ENCODE results near the gene ACMSD. TPM values are rescaled to one million over a fixed set of nuclear protein-coding genes. Genes with fewer than 3 reads are reported as not detected.

The ACMSD gene
- total and polyA plus RNA-seq, 10 of the 15 experiments (the other 5 are each of a cell fraction or from before 2014, with no cell fraction given): 0.08 TPM; not detected in 9

GRCh38 chr2:134918526-134919340, 80.3 kb downstream of the ACMSD start, which contains the start of gene CCNT2 (continued):
- TF ChIP-seq EED (IDR thresholded peaks at IDR 0.05; ENCODE audit: low read depth) (no peak), ATF7 (IDR thresholded peaks at IDR 0.05; ENCODE audit: low read depth) (peak; percentile 43; the same call in 1 of the 2 replicates), IRF4 (IDR thresholded peaks at IDR 0.05; ENCODE audit: low read depth, low read length) (no peak), SP1 (IDR thresholded peaks at IDR 0.05; ENCODE audit: low read depth, low read length) (peak; percentile 79), RFX5 (IDR thresholded peaks at IDR 0.05; ENCODE audit: low read depth, low read length) (peak; percentile 13; the same call in 1 of the 2 replicates)

- Histone ChIP-seq H3K4me3 (peak overlapping the region; percentile 91), H3K9ac (ENCODE audit: control insufficient read depth, insufficient read depth, low read length) (peak overlapping the region; percentile 100), H3K9me3 (replicated peaks; ENCODE audit: control insufficient read depth, insufficient read depth, low read length) (no peaks in the 10 kb centered on the region), H3K4me1 (ENCODE audit: control insufficient read depth, insufficient read depth, low read length) (peaks cover 6% of the 10 kb centered on the region), H3K27ac (ENCODE audit: control insufficient read depth, insufficient read depth) (peak overlapping the region; percentile 99), H2AFZ (ENCODE audit: control insufficient read depth, low read depth, low read length) (peak overlapping the region; percentile 95), H3K27me3 (replicated peaks in 1 of 2; ENCODE audit: control insufficient read depth in 2 of 2, insufficient read depth in 2 of 2, low read length in 1 of 2) (no peaks in the 10 kb centered on the region), H3K79me2 (ENCODE audit: control insufficient read depth, insufficient read depth, low read length) (peaks cover 63% of the 10 kb centered on the region), H4K20me1 (ENCODE audit: control insufficient read depth, insufficient read depth) (no peaks in the 10 kb centered on the region), H3K4me2 (ENCODE audit: control insufficient read depth, insufficient read depth) (peak overlapping the region; percentile 77), H3K36me3 (ENCODE audit: control insufficient read depth in 2 of 2, insufficient read depth in 2 of 2, low read length in 1 of 2) (peaks cover 0 to 8% of the 10 kb centered on the region in 2 experiments; a peak in 1 of 4 replicates)
- POLR2A ChIA-PET: interaction anchor here (0.5 to 1.1 kb wide), 4 partner anchors 8 to 630 kb away, joined by 3 to 6 read pairs (median 4); no protein-coding TSS in a partner anchor
- ATAC-seq (peak; percentile 26), FAIRE-seq (peak; percentile 31), DNase-seq (ENCODE audit: low read depth, low spot score) (no peak)
- in situ Hi-C loops (cut with MboI) (loop anchor here (10.0 kb wide), 1 partner anchor 805 kb away; no protein-coding TSS in a partner anchor), intact Hi-C loops (cut with micrococcal nuclease; ENCODE audit: unreplicated experiment) (loop anchor here (5.0 to 10.0 kb wide), 2 partner anchors 805 to 823 kb away; partner anchors contain the start of gene UBXN4)
- SMC1A ChIA-PET (ENCODE audit: uncharacterized antibody, unreplicated experiment): interaction anchor here (0.9 to 1.2 kb wide), 2 partner anchors 10 to 21 kb away, joined by 3 to 4 read pairs; no protein-coding TSS in a partner anchor
- CTCF ChIA-PET: no interaction called here
- RAD21 ChIA-PET (ENCODE audit: unreplicated experiment): no interaction called here
- under 1% methylated on average over 30 of the region's 30 CpGs for WGBS (ENCODE audit: insufficient coverage, insufficient replicate concordance, low lambda C conversion rate, missing lambda C conversion rate)
- no TSS peak for BruUV-seq (replicated peaks)
- peak; percentile 41; the same call in 1 of the 2 replicates for TF ChIP-seq PML (IDR thresholded peaks at IDR 0.05; ENCODE audit: low read length)
- TF ChIP-seq BRCA1 (IDR thresholded peaks at IDR 0.05; ENCODE audit: low read depth, low read length): no peak
- no peak for TF ChIP-seq ZZZ3 (IDR thresholded peaks at IDR 0.05; ENCODE audit: control insufficient read depth, insufficient read length, low read depth)
- 0 out of 2 replicates have a peak, but pooled peaks have one; percentile 2 for TF ChIP-seq TAF1 (IDR thresholded peaks at IDR 0.05; ENCODE audit: borderline replicate concordance, low read depth, low read length)
- no peak for TF ChIP-seq SIX5 (IDR thresholded peaks at IDR 0.05; ENCODE audit: low read depth, low read length, severe bottlenecking)
- 0 out of 2 replicates have a peak, but pooled peaks have one; percentile 2 for TF ChIP-seq SIN3A (IDR thresholded peaks at IDR 0.05; ENCODE audit: low read depth, low read length)
- TF ChIP-seq SREBF1 (IDR thresholded peaks at IDR 0.05; ENCODE audit: low read length): no peak
- TF ChIP-seq ZBTB33 (IDR thresholded peaks at IDR 0.05): no peak
- no peak for TF ChIP-seq JUND (IDR thresholded peaks at IDR 0.05; ENCODE audit: low read depth, low read length)
- TF ChIP-seq JUNB (IDR thresholded peaks at IDR 0.05): peak; percentile 21; the same call in 1 of the 2 replicates
- TF ChIP-seq YY1 (IDR thresholded peaks at IDR 0.05; ENCODE audit: low read depth, low read length): peak; percentile 49; the same call in 1 of the 2 replicates
- peak; percentile 19; the same call in 1 of the 2 replicates for TF ChIP-seq SMAD5 (IDR thresholded peaks at IDR 0.05; ENCODE audit: low read depth)
- TF ChIP-seq RUNX3 (IDR thresholded peaks at IDR 0.05; ENCODE audit: low read length): 0 out of 2 replicates have a peak, but pooled peaks have one; percentile 25
- no peak for TF ChIP-seq IRF4 (IDR thresholded peaks at IDR 0.05; ENCODE audit: low read depth, low read length)
- no peak for TF ChIP-seq ZSCAN29 (IDR thresholded peaks at IDR 0.05)
- no peak for TF ChIP-seq POU2F2 (IDR thresholded peaks at IDR 0.05; ENCODE audit: borderline replicate concordance, low read depth, low read length)
- no peak for TF ChIP-seq RAD21 (IDR thresholded peaks at IDR 0.05; ENCODE audit: insufficient read depth, low read depth, low read length)
Observed at GRCh38 chr2:134919341-134920210, 81.2 kb downstream of the ACMSD start.

Data from GM12878 (cell line).